SK-N-MC (cell line): ENCODE results near the gene ZNF317.

ENCODE experiments used
- EZH2 ChIP-seq: fragments of 200-600 bp; sonication (generic); IDR thresholded peaks from one replicate; pipeline ENCODE4 v1.6.1; 2017; ENCODE audit warnings: antibody characterized with exemption
- POLR2AphosphoS5 ChIP-seq: IDR thresholded peaks from 2 replicates; pipeline ENCODE4 v1.6.1; 2012; ENCODE audit warnings: mild to moderate bottlenecking, low read depth, low read length, borderline replicate concordance

GRCh38 chr19:9128171-9128570 is 12.0 kb upstream of the ZNF317 start:
- TF ChIP-seq POLR2AphosphoS5 (no peak), EZH2 (no peak)
